Stimulated activated CD4-positive, alpha-beta T cell treated with anti-CD3 and anti-CD28 coated beads, TNF-alpha, amount 100 ng/mL, for 4 hours (primary cell): ENCODE measurements around the gene TPSG1.
"Not testable (repeated sequence)": the region's sequence is repeated elsewhere in the genome, so short reads cannot be mapped to it uniquely, and the experiment has no call there.

Source experiments
- DNase-seq, 3 experiments: peaks; one replicate each; pipeline ENCODE4 v3.0.0-alpha.2; 2020; ENCODE audit warnings: low read depth in 3 of 3

TPSG1 gene

DNA sequence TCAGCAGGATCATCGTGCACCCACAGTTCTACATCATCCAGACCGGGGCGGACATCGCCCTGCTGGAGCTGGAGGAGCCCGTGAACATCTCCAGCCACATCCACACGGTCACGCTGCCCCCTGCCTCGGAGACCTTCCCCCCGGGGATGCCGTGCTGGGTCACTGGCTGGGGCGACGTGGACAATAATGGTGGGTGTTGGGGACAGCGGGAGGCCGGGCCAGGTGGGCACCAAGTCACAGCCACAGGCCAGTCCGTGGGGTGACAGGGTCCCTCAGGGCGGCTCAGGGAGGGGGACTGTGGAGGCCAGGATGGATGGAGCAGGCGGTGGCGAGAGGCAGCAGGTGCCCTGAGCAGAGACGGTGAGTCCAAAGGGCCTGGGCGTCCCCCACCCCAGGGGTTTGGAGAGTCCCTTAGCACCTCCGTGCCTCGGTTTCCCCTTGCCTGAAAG lies 31.8 kb upstream of the TPSG1 start:
- DNase-seq, result no peak

- DNase-seq, result not testable (repeated sequence)
Observed at GRCh38 chr16:1256296-1256873, 31.3 kb upstream of the TPSG1 start.

DNA sequence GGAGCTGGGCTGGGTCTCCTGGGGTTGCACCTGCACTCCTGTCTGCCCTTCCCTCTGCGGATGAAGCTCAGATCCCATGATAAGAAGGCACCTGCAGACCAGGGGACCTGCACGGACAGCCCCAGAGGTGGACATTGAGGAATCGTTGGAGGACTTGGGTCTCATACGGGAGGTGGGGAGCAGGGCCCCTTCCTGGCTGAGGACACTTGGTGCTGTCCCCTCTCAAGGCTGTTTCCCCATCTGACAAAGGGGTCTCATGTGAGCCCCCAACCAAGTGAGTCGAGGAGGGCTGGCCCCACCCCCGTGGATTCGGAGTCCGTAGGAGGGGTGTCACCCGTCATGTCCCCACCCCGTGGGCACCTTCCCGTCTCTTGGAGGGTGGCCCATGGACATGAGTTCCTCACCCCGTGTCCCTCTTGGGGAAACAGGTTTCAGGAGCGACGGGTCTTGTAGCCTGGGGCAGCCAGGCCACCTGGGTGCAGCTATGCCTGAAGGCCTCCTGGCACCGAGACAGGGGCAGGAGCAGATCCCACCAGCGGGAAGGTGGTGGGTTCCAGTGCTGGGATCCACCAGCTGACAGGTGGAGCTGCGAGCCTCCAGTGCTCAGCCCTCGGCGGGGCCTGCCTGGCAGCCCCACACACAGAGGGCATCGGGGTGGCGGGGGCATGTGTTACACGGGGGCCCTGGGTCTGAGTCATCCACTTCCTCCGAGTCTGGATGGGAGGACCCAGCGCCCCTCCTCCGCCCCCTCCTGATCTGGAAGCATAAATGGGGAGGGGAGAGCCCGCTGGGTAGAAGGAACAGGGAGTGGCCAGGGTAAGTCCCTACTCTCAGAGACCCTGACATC lies 30.4 kb upstream of the TPSG1 start, which contains the start of gene TPSD1:
Gene TPSD1 (plus strand): TSS at position 794 of the 847 bp plus-strand sequence. CDS start 212 bp downstream, outside the sequence.
- not testable (repeated sequence) for DNase-seq

- not testable (repeated sequence) for DNase-seq
Observed at GRCh38 chr16:1254821-1255220, 29.8 kb upstream of the TPSG1 start.

DNA sequence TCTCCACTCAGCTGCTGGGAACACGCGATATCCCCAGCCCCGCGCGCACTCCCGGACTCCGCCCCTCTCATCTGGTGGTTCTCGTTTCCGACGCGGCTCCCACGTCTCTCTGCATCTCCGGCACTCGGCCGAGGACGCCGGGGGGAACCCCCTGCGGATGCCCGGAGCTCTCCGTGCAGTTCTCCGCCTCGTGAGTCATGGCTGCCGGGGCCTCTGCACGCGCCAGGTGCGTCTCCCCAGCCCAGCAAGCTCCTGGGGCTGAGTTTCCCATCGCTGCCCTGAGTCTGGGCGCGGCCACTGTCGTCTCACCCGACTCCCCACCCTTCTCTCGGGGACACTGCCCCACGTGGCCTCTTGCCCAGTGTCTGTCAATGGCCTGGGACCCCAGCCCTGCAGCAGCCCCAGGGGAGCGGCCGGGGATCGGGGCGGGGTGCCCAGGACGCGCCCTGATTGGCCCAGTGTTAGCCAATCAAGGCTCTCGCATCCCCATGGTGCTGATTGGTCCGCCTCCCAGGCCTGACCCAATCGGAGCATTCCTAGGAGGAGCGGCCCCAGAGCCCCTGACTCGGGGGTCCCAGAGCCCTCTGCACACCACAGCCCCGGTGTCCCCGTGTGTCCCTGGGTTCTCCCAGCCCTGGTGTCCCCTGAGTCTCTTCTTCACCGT lies 28.8 kb upstream of the TPSG1 start:
- not testable (repeated sequence) for DNase-seq

GRCh38 chr16:1249031-1249755 lies 24.1 kb upstream of the TPSG1 start:
- not testable (repeated sequence) for DNase-seq

GRCh38 chr16:1247903-1248537 lies 23.0 kb upstream of the TPSG1 start:
- DNase-seq, result not testable (repeated sequence)

DNA sequence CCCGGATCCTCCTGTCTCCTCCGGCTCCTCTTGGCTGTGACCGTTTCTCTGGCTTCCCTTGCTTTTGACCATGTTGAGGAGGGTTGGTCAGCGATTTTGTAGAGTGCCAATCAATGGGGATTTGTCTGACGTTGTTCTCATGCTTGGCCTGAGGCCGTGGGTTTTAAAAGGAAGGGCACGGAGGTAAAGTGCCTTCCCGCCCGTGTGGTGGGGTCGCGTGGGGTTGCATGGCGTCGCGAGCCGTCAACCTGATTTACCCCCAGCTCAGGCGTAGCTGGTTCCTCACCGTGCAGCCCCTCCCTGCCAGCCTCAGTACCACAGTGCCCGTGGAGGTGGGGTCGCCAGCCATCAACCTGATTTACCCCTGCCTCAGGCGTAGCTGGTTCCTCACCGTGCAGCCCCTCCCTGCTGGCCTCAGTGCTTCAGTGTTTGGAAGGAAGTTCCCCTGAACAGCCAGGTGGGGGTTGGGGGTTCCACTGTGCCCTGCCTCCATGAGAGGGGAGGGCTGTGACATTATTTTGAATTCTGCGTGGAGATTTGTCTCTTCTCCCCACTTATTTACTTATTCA lies 20.5 kb upstream of the TPSG1 start:
- DNase-seq, result no peak

GRCh38 chr16:1244881-1245280 lies 19.8 kb upstream of the TPSG1 start:
- no peak for DNase-seq

DNA sequence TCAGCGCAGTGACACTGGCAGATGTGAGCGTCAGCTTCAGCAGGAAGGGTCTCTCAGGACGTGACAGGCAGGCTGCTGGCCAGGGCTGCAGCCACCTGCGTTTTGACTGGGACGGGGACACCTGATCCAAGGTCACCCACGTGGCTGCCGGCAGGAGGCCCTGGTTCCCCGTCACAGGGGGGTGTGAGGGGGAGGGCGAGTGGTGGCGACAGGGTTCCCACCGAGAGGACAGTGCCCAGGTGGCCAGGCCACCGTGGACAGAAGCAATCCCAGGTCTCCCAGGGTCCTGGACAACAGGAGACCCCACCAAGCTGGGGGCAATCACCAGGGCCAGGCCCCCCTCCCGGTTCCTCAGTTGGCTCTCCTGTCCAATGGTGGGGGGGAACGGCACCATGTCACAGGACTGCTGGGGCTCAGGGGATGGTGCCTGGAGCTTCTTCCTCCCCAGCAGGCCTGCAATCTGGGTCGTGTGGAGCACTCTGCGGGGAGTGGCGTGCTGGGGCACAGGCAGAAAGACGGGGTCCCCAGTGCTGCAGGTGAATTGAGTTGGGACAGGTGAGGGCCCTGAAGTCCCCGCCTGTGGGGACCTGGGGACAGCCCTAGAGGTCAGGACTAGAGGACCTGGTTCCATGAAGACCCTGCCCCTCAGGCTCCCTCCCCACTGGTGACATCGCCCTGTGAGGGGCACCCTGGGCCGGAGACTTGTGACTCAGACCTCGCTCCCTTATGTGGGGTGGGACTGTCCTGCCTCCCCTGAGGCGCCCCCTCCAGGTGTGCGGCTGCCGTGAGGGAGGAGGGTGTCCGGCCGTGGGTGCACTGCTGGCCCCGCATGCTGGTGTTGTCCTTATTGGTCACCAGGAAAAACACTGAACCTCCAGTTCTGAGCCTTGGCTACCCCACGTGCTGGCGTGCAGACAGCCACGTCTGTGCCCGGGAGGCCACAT lies 19.1 kb upstream of the TPSG1 start:
- DNase-seq, result not testable (repeated sequence)

DNA sequence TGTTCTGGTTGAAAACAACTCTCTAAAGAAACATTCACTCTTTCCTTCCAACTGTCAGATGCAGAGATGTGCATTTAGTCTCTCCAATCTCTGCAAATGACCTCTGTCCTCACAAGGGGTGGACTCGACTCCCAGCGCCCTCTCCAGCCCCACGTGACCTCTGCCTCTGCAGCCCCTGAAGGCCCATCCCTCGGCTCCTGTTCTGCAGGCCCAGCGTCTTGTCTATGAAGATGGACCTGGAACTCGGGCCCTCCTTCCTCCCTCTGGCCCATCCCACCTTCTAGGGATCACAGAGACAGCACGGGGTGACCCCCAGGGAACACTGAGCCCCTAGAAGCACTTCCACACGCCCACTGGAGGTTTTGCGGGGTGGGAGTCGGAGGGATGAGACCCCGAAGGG lies 18.3 kb upstream of the TPSG1 start:
- not testable (repeated sequence) for DNase-seq

GRCh38 chr16:1241081-1241480 lies 16.0 kb upstream of the TPSG1 start:
- not testable (repeated sequence) for DNase-seq

GRCh38 chr16:1240436-1240835 lies 15.4 kb upstream of the TPSG1 start, which contains the start of gene TPSAB1:
TPSAB1 (plus strand) TSS chr16:1240705; CDS start chr16:1240939, 234 bp downstream.
- not testable (repeated sequence) for DNase-seq

DNA sequence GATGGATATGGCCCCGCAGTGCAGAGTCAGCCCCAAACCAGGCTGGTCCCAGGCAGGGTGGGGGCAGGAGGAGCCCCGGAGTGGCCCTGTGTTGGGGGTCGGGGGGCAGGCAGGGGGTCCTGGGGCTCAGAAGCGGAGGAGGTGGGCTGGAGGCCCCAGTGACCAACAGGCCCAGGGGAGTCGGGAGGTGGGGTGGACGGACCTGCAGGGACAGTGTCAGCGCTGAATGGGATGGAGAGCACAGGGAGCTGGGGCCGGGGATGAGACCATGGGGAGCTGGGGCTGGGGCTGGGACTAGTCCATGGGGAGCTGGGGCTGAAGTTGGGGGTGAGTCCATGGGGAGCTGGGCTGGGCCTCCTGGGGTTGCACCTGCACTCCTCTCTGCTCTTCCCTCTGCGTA lies 14.5 kb upstream of the TPSG1 start:
- DNase-seq, result not testable (repeated sequence)

- DNase-seq, result not testable (repeated sequence)
Observed at GRCh38 chr16:1238909-1239308, 13.8 kb upstream of the TPSG1 start.

DNA sequence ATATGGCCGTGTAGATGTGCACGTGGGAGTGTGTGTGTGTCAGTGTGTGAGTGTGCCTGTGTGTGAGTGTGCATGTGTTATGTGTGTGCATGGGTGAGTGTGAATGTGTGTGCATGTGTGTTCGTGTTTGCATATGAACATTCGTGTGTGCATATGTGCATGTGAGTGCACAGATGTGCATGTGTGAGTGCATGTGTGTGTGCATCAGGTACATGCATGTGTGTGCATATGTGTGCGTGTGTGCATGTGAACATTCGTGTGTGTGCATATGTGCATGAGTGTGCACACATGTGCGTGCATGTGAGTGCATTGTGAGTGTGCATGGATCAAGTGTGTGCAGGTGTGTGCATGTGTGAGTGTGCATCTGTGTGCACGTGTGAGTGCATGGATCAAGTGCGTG lies 12.9 kb upstream of the TPSG1 start:
- DNase-seq, result no peak

GRCh38 chr16:1236659-1237058 lies 11.6 kb upstream of the TPSG1 start:
- DNase-seq, result not testable (repeated sequence)

- DNase-seq, result not testable (repeated sequence)
Observed at GRCh38 chr16:1232049-1232748, 7.1 kb upstream of the TPSG1 start.

GRCh38 chr16:1231301-1231700 lies 6.2 kb upstream of the TPSG1 start:
- not testable (repeated sequence) for DNase-seq
